D721Med (cell line): ENCODE measurements around the gene HS1BP3.

Experiments
- DNase-seq: peaks from one replicate; pipeline ENCODE4 v3.0.0; 2011; ENCODE audit warnings: low spot score; ENCODE audit not compliant: insufficient read length
- FAIRE-seq: peaks from 2 replicates; lab custom pipeline; 2011; peaks lifted over from hg19 to GRCh38; lab: Jason Lieb, UNC
- CTCF ChIP-seq: IDR thresholded peaks from 2 replicates; pipeline ENCODE4 v1.5.1; 2012; ENCODE audit warnings: mild to moderate bottlenecking, control low read depth; ENCODE audit not compliant: insufficient read depth; ENCODE audit errors: missing control alignments

The HS1BP3 gene

GRCh38 chr2:20626698-20627513 lies 24.0 kb downstream of the HS1BP3 start:
- TF ChIP-seq CTCF: no peak
- DNase-seq (no peak), FAIRE-seq (no peak)

- TF ChIP-seq CTCF: no peak
- no peak for DNase-seq
- FAIRE-seq: no peak
Observed at GRCh38 chr2:20626392-20626697, 24.6 kb downstream of the HS1BP3 start.

DNA sequence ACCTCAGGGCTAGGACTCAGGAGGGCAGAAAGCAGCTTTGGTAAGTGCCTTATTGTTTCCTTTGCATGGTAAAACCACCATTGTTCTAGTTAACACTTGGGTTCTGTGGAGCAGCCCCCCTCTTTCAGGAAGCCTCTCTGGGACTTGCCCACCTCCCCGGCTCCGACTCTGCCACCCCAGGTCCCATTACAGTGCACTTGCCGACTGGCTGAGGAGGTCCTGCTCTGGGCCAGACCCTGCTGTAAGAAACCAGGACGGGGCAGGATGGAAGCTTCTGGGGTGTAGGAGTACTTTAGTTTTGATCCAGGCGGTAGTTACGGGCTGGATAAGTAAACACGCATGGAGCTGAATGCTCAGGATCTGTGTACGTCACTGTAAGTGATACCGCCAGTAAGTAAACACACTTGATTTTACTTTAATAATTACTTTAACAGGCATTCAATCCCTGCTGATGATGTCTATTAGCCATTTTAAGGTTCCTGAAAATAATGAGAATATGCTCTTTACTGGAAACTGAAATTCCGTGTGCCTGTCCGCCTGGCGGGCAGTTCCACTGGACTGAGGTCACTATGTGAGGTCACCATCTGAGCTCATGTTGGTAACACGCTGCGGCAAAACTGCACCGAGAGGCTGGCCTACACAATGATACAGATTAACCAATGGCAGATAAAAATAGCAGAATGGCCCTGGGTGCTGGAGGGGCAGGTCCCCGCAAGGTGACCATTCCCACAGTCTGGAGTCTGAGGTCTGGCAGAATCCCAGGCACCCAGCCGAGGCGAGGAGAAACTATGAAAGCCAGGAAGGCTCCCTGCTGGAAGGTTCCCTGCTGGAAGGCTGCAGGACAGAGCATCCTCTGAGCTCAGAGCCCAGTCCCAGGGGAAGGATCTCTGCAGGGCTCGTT lies 25.2 kb downstream of the HS1BP3 start:
- TF ChIP-seq CTCF: no peak
- FAIRE-seq (no peak), DNase-seq (no peak)

GRCh38 chr2:20624884-20625485 lies 25.9 kb downstream of the HS1BP3 start:
- no peak for DNase-seq
- TF ChIP-seq CTCF: no peak
- FAIRE-seq: no peak

- FAIRE-seq (no peak), DNase-seq (no peak)
- no peak for TF ChIP-seq CTCF
Observed at GRCh38 chr2:20624156-20624883, 26.6 kb downstream of the HS1BP3 start.

- TF ChIP-seq CTCF: no peak
- no peak for FAIRE-seq
- DNase-seq: no peak
Observed at GRCh38 chr2:20623741-20624155, 27.1 kb downstream of the HS1BP3 start.
